Measurements from ENCODE around the gene MOSPD2. TPM values are rescaled to one million over a fixed set of nuclear protein-coding genes. Genes with fewer than 3 reads are reported as not detected.

Gene MOSPD2
- total RNA-seq, 1 experiment from 2014 or later, result 1.2 TPM

GRCh38 chrX:14896273-14896672 is 23.1 kb downstream of the MOSPD2 start:
- H3K9me3 ChIP-seq, result no peaks in the 10 kb centered on the region
- no peak for DNase-seq
- H3K36me3 ChIP-seq, result no peaks in the 10 kb centered on the region
- no peak overlapping the region for H3K4me3 ChIP-seq
- no peaks in the 10 kb centered on the region for H3K27me3 ChIP-seq

- Histone ChIP-seq H3K4me3 (no peak overlapping the region), H3K27me3 (no peaks in the 10 kb centered on the region), H3K9me3 (no peaks in the 10 kb centered on the region), H3K36me3 (no peaks in the 10 kb centered on the region)
- DNase-seq, result no peak
Observed at GRCh38 chrX:14897042-14897441, 23.8 kb downstream of the MOSPD2 start.

- Histone ChIP-seq H3K36me3 (no peaks in the 10 kb centered on the region; the same call in 1 of the 2 replicates), H3K4me3 (no peak overlapping the region), H3K27me3 (no peaks in the 10 kb centered on the region), H3K9me3 (no peaks in the 10 kb centered on the region)
- DNase-seq, result no peak
Observed at GRCh38 chrX:14899607-14900006, 26.4 kb downstream of the MOSPD2 start.

- no peak overlapping the region for H3K4me3 ChIP-seq
Observed at GRCh38 chrX:14902537-14902936, 29.3 kb downstream of the MOSPD2 start.

GRCh38 chrX:14903891-14904290 is 30.7 kb downstream of the MOSPD2 start:
- no peak for DNase-seq
- Histone ChIP-seq H3K4me3 (no peak overlapping the region), H3K9me3 (no peaks in the 10 kb centered on the region), H3K27me3 (no peaks in the 10 kb centered on the region), H3K36me3 (no peaks in the 10 kb centered on the region; the same call in 1 of the 2 replicates)

More at GRCh38 chrX:14902537-14902936, 29.3 kb downstream of the MOSPD2 start:
- Histone ChIP-seq H3K9me3 (no peaks in the 10 kb centered on the region), H3K27me3 (no peaks in the 10 kb centered on the region), H3K36me3 (no peaks in the 10 kb centered on the region; the same call in 1 of the 2 replicates)
- DNase-seq, result no peak

- Histone ChIP-seq H3K9me3 (no peaks in the 10 kb centered on the region), H3K36me3 (no peaks in the 10 kb centered on the region; the same call in 1 of the 2 replicates), H3K27me3 (no peaks in the 10 kb centered on the region), H3K4me3 (no peak overlapping the region)
- no peak for DNase-seq
Observed at GRCh38 chrX:14913241-14913640, 40.0 kb downstream of the MOSPD2 start.

GRCh38 chrX:14915596-14915995 is 42.4 kb downstream of the MOSPD2 start:
- H3K9me3 ChIP-seq, result no peaks in the 10 kb centered on the region
- no peak overlapping the region for H3K4me3 ChIP-seq
- H3K36me3 ChIP-seq, result no peaks in the 10 kb centered on the region; the same call in none of the 2 replicates
- no peak for DNase-seq
- no peaks in the 10 kb centered on the region for H3K27me3 ChIP-seq

GRCh38 chrX:14916017-14916674 is 42.9 kb downstream of the MOSPD2 start:
- Histone ChIP-seq H3K4me3 (no peak overlapping the region), H3K36me3 (no peaks in the 10 kb centered on the region; the same call in none of the 2 replicates), H3K9me3 (no peaks in the 10 kb centered on the region), H3K27me3 (no peaks in the 10 kb centered on the region)
- peak; percentile 43 for DNase-seq

- H3K36me3 ChIP-seq, result no peaks in the 10 kb centered on the region; the same call in none of the 2 replicates
- no peak overlapping the region for H3K4me3 ChIP-seq
- no peak for DNase-seq
Observed at GRCh38 chrX:14919407-14919806, 46.2 kb downstream of the MOSPD2 start.

GRCh38 chrX:14920196-14920595 is 47.0 kb downstream of the MOSPD2 start:
- no peaks in the 10 kb centered on the region for H3K27me3 ChIP-seq
- H3K9me3 ChIP-seq, result no peaks in the 10 kb centered on the region
- no peak overlapping the region for H3K4me3 ChIP-seq
- DNase-seq, result no peak
- H3K36me3 ChIP-seq, result no peaks in the 10 kb centered on the region; the same call in none of the 2 replicates

More at GRCh38 chrX:14919407-14919806, 46.2 kb downstream of the MOSPD2 start:
- Histone ChIP-seq H3K27me3 (no peaks in the 10 kb centered on the region), H3K9me3 (no peaks in the 10 kb centered on the region)

GRCh38 chrX:14922437-14922836 is 49.2 kb downstream of the MOSPD2 start:
- no peaks in the 10 kb centered on the region for H3K27me3 ChIP-seq
- H3K36me3 ChIP-seq, result no peaks in the 10 kb centered on the region; the same call in none of the 2 replicates
- no peaks in the 10 kb centered on the region for H3K9me3 ChIP-seq
- no peak overlapping the region for H3K4me3 ChIP-seq
- peak; percentile 49 for DNase-seq

GRCh38 chrX:14923761-14924160 is 50.5 kb downstream of the MOSPD2 start:
- Histone ChIP-seq H3K4me3 (no peak overlapping the region), H3K27me3 (no peaks in the 10 kb centered on the region), H3K36me3 (no peaks in the 10 kb centered on the region; the same call in none of the 2 replicates), H3K9me3 (no peaks in the 10 kb centered on the region)
- no peak for DNase-seq

GRCh38 chrX:14926471-14926870 is 53.2 kb downstream of the MOSPD2 start:
- no peak overlapping the region for H3K4me3 ChIP-seq
- DNase-seq, result no peak
- no peaks in the 10 kb centered on the region for H3K36me3 ChIP-seq
- H3K27me3 ChIP-seq, result no peaks in the 10 kb centered on the region
- no peaks in the 10 kb centered on the region for H3K9me3 ChIP-seq

GRCh38 chrX:14927401-14927800 is 54.2 kb downstream of the MOSPD2 start:
- Histone ChIP-seq H3K4me3 (no peak overlapping the region), H3K36me3 (no peaks in the 10 kb centered on the region), H3K9me3 (no peaks in the 10 kb centered on the region), H3K27me3 (no peaks in the 10 kb centered on the region)
- DNase-seq, result no peak

GRCh38 chrX:14930663-14931062 is 57.4 kb downstream of the MOSPD2 start:
- Histone ChIP-seq H3K27me3 (no peaks in the 10 kb centered on the region), H3K9me3 (no peaks in the 10 kb centered on the region)
- DNase-seq, result no peak

GRCh38 chrX:14932136-14932535 is 58.9 kb downstream of the MOSPD2 start:
- DNase-seq, result no peak
- Histone ChIP-seq H3K4me3 (no peak overlapping the region), H3K9me3 (no peaks in the 10 kb centered on the region), H3K36me3 (no peaks in the 10 kb centered on the region), H3K27me3 (no peaks in the 10 kb centered on the region)

More at GRCh38 chrX:14930663-14931062, 57.4 kb downstream of the MOSPD2 start:
- Histone ChIP-seq H3K36me3 (no peaks in the 10 kb centered on the region), H3K4me3 (no peak overlapping the region)

- Histone ChIP-seq H3K36me3 (no peaks in the 10 kb centered on the region), H3K27me3 (no peaks in the 10 kb centered on the region), H3K4me3 (no peak overlapping the region), H3K9me3 (no peaks in the 10 kb centered on the region)
- DNase-seq, result no peak
Observed at GRCh38 chrX:14934423-14934822, 61.2 kb downstream of the MOSPD2 start.

GRCh38 chrX:14936561-14936960 is 63.3 kb downstream of the MOSPD2 start:
- no peak overlapping the region for H3K4me3 ChIP-seq
- no peaks in the 10 kb centered on the region for H3K36me3 ChIP-seq
- peak; percentile 63 for DNase-seq
- H3K27me3 ChIP-seq, result no peaks in the 10 kb centered on the region
- H3K9me3 ChIP-seq, result no peaks in the 10 kb centered on the region

Data from MG63 (cell line).